Measurements from ENCODE around the gene RANBP10. TPM values are rescaled to one million over a fixed set of nuclear protein-coding genes. Genes with fewer than 3 reads are reported as not detected.

RANBP10 gene
- polyA plus RNA-seq, 2 of the 4 experiments (the other 2 are of a cell fraction): 7.5 to 9.8 TPM

- 3% methylated on average over 31 of the region's 83 CpGs for WGBS (ENCODE audit: missing lambda C conversion rate)
- Histone ChIP-seq H3K27ac (peak within 1 kb of the TSS; percentile 97 to 98), H3K9me3 (no peaks in the 10 kb centered on the region), H3K4me2 (peak within 1 kb of the TSS; percentile 87), H3K4me3 (peak within 1 kb of the TSS; percentile 58), H3K4me1 (peaks cover 33% of the 10 kb centered on the region)
- ATAC-seq (peak; percentile 65 to 70), FAIRE-seq (no peak), DNase-seq (ENCODE audit: low read depth in 1 of 2, low spot score in 1 of 2) (peak; percentile 88 to 96)
- CTCF ChIA-PET: interaction anchor here (1.2 to 3.3 kb wide), 5 partner anchors 13 to 41 kb away, joined by 3 to 25 read pairs (median 3); no protein-coding TSS in a partner anchor
- POLR2A ChIA-PET: no interaction called here
- no peak for TF ChIP-seq HOXB5 (CRISPR knock-in tag; IDR thresholded peaks at IDR 0.05)
- TF ChIP-seq PHF8 (IDR thresholded peaks at IDR 0.05; ENCODE audit: borderline replicate concordance, low read depth): peak; percentile 40; the same call in 1 of the 2 replicates
- TF ChIP-seq HES2 (IDR thresholded peaks at IDR 0.05): no peak
- no peak for TF ChIP-seq CBX8 (IDR thresholded peaks at IDR 0.05)
- TF ChIP-seq MYC (IDR thresholded peaks at IDR 0.05; ENCODE audit: borderline replicate concordance, low read length): peak; percentile 52; the same call in 1 of the 2 replicates
- no peak for TF ChIP-seq NPAS2 (CRISPR knock-in tag; IDR thresholded peaks at IDR 0.05; ENCODE audit: borderline replicate concordance)
- 0 out of 2 replicates have a peak, but pooled peaks have one; percentile 5 for TF ChIP-seq RFX5 (IDR thresholded peaks at IDR 0.05)
- no peak for TF ChIP-seq TFCP2L1 (CRISPR knock-in tag; IDR thresholded peaks at IDR 0.05)
- peak; percentile 8; the same call in 1 of the 2 replicates for TF ChIP-seq MAX (IDR thresholded peaks at IDR 0.05)
- TF ChIP-seq EP300 (IDR thresholded peaks at IDR 0.05): no peak
- TF ChIP-seq CHD2 (IDR thresholded peaks at IDR 0.05; ENCODE audit: low read length, partially characterized antibody): no peak
- TF ChIP-seq NFE2L2 (conservative IDR thresholded peaks at IDR 0.05; ENCODE audit: low read length): no peak
- TF ChIP-seq BHLHE40 (IDR thresholded peaks at IDR 0.05; ENCODE audit: low read depth, low read length): no peak
- no peak for TF ChIP-seq E2F6 (IDR thresholded peaks at IDR 0.05; ENCODE audit: borderline replicate concordance, low read depth)
- TF ChIP-seq CHD4 (IDR thresholded peaks at IDR 0.05; ENCODE audit: borderline replicate concordance): no peak
- peak; percentile 58 for TF ChIP-seq CTCF (IDR thresholded peaks at IDR 0.05)
- no peak for TF ChIP-seq REST (IDR thresholded peaks at IDR 0.05)
- TF ChIP-seq JUNB (IDR thresholded peaks at IDR 0.05): no peak
- no peak for TF ChIP-seq GATA3 (IDR thresholded peaks at IDR 0.05; ENCODE audit: borderline replicate concordance)
- TF ChIP-seq ZC3H11A (IDR thresholded peaks at IDR 0.05): no peak
- no peak for TF ChIP-seq HOXA7 (CRISPR knock-in tag; IDR thresholded peaks at IDR 0.05)
- no peak for TF ChIP-seq ESRRA (IDR thresholded peaks at IDR 0.05; ENCODE audit: borderline replicate concordance, low read length)
- no peak for TF ChIP-seq CBX2 (IDR thresholded peaks at IDR 0.05; ENCODE audit: borderline replicate concordance, low read depth)
- TF ChIP-seq ZFP36 (IDR thresholded peaks at IDR 0.05; ENCODE audit: borderline replicate concordance, partially characterized antibody): no peak
- TF ChIP-seq FOSL2 (IDR thresholded peaks at IDR 0.05): no peak
- TF ChIP-seq FOSL2 (CRISPR knock-in tag; IDR thresholded peaks at IDR 0.05): no peak
- no peak for TF ChIP-seq POLR2AphosphoS2 (conservative IDR thresholded peaks at IDR 0.05; ENCODE audit: low read length)
- no peak for TF ChIP-seq ATOH8 (CRISPR knock-in tag; IDR thresholded peaks at IDR 0.05; ENCODE audit: low read depth)
- TF ChIP-seq KDM1A (IDR thresholded peaks at IDR 0.05; ENCODE audit: low read depth): no peak
- no peak for TF ChIP-seq RCOR1 (IDR thresholded peaks at IDR 0.05; ENCODE audit: low read depth, low read length)
- 0 out of 5 replicates have a peak, but pooled peaks of 1 of the 2 experiments have one; percentile 29 for TF ChIP-seq RAD21 (conservative IDR thresholded peaks at IDR 0.05 in 1 of 2, IDR thresholded peaks at IDR 0.05 in 1 of 2)
- TF ChIP-seq SREBF2 (IDR thresholded peaks at IDR 0.05): no peak
- TF ChIP-seq MAZ (IDR thresholded peaks at IDR 0.05; ENCODE audit: borderline replicate concordance, low read depth, low read length): no peak
- no peak for TF ChIP-seq FOSB (CRISPR knock-in tag; IDR thresholded peaks at IDR 0.05)
- TF ChIP-seq SMC3 (IDR thresholded peaks at IDR 0.05): no peak
These were observed 35.6 kb upstream of the RANBP10 start, which contains the start of gene THAP11 for GRCh38 chr16:67841816-67842508. THAP11 (plus strand) TSS chr16:67842320; CDS start chr16:67842555, 235 bp downstream.

Measured in A549 (cell line).